Colonic mucosa (tissue), 4 donors: ENCODE data around the gene FDXACB1. TPM values are rescaled to one million over a fixed set of nuclear protein-coding genes. Genes with fewer than 3 reads are reported as not detected.

ENCODE experiments used
- DNase-seq: peaks from one replicate; pipeline ENCODE4 v3.0.0-alpha.2; 2020
- H3K27ac ChIP-seq: fragments of 200-600 bp; one replicate; pipeline ENCODE4 v1.8.0; 2021
- H3K27me3 ChIP-seq: fragments of 200-600 bp; one replicate; pipeline ENCODE4 v1.8.0; 2021
- H3K36me3 ChIP-seq: fragments of 200-600 bp; one replicate; pipeline ENCODE4 v1.8.0; 2021
- H3K4me1 ChIP-seq: fragments of 200-600 bp; one replicate; pipeline ENCODE4 v1.8.0; 2021; ENCODE audit warnings: mild to moderate bottlenecking
- H3K4me3 ChIP-seq: fragments of 200-600 bp; one replicate; pipeline ENCODE4 v1.8.0; 2021
- H3K9ac ChIP-seq, 2 donors: one replicate each; pipeline ENCODE4 v1.7.0; 2013; ENCODE audit warnings: control low read depth in 2 of 2, low read depth in 2 of 2, low read length in 2 of 2
- H3K9me3 ChIP-seq: fragments of 200-600 bp; one replicate; pipeline ENCODE4 v1.8.0; 2021
- intact Hi-C: fragments of 100-400 bp; cut with DNase I; formaldehyde crosslinking; loops from one replicate; pipeline ENCODE4 v1.14.1; 2022
- total RNA-seq, 2 donors: library from RNA; stranded (reverse); fragmentation: NEBNext Ultra II Directional in 1 of 2; extraction: Animal tissue kit (Norgen Biotek cat#: 25700) in 1 of 2; gene quantifications; one replicate each; pipeline ENCODE4 v1.2.1, GENCODE V29; 2021
- TF ChIP-seq, protein P1 (sequence below): fragments of 200-600 bp; IDR thresholded peaks from one replicate; pipeline ENCODE4 v1.8.0; 2022; ENCODE audit warnings: antibody characterized with exemption, mild to moderate bottlenecking
- donor health status: healthy.
- donor health status: DM: no; HTN: no; CAD: no.
- donor health status: DM: no; HTN: no; CAD: no.

FDXACB1 gene
- total RNA-seq, 2 donors from 2014 or later = 1.6 to 2.1 TPM

DNA sequence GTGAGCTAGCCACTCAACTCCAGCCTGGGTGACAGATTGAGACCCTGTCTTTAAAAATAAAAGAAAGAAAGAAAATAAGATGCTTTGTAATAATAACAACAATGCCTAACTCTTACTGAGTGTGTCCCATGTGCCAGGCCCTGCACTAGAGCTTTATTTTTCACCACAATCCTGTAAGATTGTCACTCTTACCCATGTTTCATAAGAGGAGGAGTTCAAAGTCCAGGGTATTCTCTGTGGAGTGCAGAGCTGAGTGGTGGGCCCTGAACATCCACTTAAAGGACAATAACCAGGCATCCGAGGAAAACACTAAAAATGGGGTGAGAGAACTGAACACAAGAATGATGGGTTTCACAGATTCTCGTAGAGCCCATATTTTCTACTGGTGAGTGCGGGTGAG is 38.8 kb upstream of the FDXACB1 start:
- no peaks in the 10 kb centered on the region for H3K9me3 ChIP-seq
- H3K4me3 ChIP-seq = no peak overlapping the region
- no peaks in the 10 kb centered on the region for H3K36me3 ChIP-seq
- TF ChIP-seq, protein P1, sequence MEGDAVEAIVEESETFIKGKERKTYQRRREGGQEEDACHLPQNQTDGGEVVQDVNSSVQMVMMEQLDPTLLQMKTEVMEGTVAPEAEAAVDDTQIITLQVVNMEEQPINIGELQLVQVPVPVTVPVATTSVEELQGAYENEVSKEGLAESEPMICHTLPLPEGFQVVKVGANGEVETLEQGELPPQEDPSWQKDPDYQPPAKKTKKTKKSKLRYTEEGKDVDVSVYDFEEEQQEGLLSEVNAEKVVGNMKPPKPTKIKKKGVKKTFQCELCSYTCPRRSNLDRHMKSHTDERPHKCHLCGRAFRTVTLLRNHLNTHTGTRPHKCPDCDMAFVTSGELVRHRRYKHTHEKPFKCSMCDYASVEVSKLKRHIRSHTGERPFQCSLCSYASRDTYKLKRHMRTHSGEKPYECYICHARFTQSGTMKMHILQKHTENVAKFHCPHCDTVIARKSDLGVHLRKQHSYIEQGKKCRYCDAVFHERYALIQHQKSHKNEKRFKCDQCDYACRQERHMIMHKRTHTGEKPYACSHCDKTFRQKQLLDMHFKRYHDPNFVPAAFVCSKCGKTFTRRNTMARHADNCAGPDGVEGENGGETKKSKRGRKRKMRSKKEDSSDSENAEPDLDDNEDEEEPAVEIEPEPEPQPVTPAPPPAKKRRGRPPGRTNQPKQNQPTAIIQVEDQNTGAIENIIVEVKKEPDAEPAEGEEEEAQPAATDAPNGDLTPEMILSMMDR = no peak
- H3K27ac ChIP-seq = peak overlapping the region; percentile 89
- intact Hi-C loops = no loop called here
- peaks cover 3% of the 10 kb centered on the region for H3K4me1 ChIP-seq
- no peaks in the 10 kb centered on the region for H3K27me3 ChIP-seq
- H3K9ac ChIP-seq = no peak overlapping the region
- no peak for DNase-seq

DNA sequence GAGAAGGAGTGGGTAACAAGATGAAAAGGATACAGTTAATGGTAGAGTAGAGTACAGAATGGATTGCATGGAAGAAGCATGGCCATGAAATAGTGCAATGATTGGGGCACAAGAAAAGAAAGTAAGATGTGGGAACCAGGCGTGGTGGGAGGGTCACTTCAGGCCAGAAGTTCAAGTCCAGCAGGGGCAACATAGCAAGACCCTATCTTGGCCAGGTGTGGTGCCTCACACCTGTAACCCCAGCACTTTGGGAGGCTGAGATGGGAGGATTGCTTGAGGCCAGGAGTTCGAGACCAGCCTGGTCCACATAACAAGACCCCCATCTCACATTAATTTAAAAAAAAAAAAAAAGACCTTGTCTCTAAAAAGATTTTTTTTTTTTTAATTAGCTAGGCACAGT is 38.3 kb upstream of the FDXACB1 start:
- Histone ChIP-seq H3K9me3 (no peaks in the 10 kb centered on the region), H3K27ac (no peak overlapping the region), H3K9ac (no peak overlapping the region), H3K4me1 (peaks cover 3% of the 10 kb centered on the region), H3K4me3 (no peak overlapping the region), H3K27me3 (no peaks in the 10 kb centered on the region), H3K36me3 (no peaks in the 10 kb centered on the region)
- TF ChIP-seq, protein P1 = no peak
- DNase-seq = no peak
- intact Hi-C loops = no loop called here

DNA sequence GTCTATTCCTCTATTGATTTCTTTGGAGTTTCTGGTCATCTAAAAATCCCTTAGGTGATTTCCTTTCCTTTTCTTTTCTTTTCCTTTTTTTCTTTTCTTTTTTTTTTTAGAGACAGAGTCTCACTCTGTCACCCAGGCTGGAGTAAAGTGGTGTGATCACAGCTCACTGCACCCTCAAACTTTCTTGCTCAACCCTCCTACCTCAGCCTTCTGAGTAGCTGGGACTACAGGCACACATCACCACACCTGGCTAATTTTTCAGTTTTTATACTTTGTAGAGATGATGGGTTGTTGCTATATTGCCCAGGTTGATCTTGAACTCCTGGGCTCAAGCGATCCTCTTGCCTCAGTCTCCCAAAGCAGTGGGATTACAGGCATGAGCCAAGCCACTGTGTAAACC is 37.8 kb upstream of the FDXACB1 start:
- Histone ChIP-seq H3K36me3 (no peaks in the 10 kb centered on the region), H3K9me3 (no peaks in the 10 kb centered on the region), H3K9ac (no peak overlapping the region), H3K4me3 (no peak overlapping the region), H3K27ac (no peak overlapping the region), H3K4me1 (peaks cover 3% of the 10 kb centered on the region), H3K27me3 (no peaks in the 10 kb centered on the region)
- intact Hi-C loops = no loop called here
- no peak for DNase-seq
- TF ChIP-seq, protein P1 = no peak

DNA sequence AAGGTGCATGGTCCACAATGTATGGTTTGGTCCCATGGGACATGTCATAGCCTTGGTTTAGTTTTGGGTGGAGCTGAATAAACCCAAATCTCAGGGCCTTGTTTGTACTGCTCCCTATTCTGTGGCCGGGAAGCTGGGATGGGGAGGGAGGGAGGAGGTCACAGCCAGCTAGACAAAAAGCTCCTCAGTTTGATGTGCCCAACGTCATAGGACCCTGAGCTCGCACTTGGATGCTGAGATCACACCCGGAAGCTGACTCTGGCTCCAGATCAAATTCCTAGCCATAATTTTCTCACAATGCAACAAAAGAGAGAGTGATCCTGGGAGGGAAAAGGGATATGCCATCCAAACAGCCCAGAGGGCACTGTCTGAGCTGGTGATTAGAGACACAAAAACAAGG is 35.0 kb upstream of the FDXACB1 start:
- DNase-seq = no peak

DNA sequence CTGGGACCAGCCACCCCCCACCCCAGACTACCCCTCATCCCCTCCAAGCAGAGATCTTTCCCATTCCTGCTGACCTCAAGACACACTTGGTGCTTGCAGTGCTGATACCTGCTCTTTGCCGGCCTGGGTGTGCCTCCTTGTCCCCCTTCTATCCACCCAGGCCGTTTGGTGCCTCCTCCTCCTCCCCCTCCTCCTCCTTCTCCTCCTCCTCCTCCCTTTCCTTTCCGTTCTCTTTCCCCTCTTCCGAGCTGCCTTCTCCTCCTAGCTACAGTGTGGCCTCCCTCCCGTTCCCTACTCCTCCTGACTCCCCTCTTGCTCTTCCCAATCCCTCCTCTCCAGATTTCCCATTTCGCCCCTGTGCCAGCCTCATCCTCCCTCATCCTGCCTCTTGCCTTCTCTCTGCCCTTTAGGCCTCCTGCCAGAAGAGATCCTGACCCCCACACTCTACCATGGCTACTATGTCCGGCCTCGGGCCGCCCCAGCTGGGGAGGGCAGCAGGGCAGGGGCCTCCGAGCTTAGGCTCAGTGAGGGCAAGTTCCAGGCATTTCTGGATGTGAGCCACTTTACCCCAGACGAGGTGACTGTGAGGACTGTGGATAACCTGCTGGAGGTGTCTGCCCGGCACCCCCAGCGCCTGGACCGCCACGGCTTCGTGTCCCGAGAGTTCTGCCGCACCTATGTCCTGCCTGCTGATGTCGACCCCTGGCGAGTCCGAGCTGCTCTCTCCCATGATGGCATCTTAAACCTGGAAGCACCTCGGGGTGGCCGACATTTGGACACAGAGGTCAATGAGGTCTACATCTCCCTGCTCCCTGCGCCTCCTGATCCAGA is 34.3 kb upstream of the FDXACB1 start:
- H3K9ac ChIP-seq = peak overlapping the region; percentile 61 to 68
- TF ChIP-seq, protein P1 = no peak
- no peaks in the 10 kb centered on the region for H3K36me3 ChIP-seq
- H3K4me1 ChIP-seq = no peaks in the 10 kb centered on the region
- H3K4me3 ChIP-seq = peak overlapping the region; percentile 19
- no peaks in the 10 kb centered on the region for H3K9me3 ChIP-seq
- DNase-seq = no peak
- intact Hi-C loops = no loop called here
- peak overlapping the region; percentile 75 for H3K27ac ChIP-seq
- H3K27me3 ChIP-seq = no peaks in the 10 kb centered on the region

More for the DNA sequence above, 35.0 kb upstream of the FDXACB1 start:
- TF ChIP-seq, protein P1 = no peak
- intact Hi-C loops = no loop called here
- H3K4me3 ChIP-seq = peak overlapping the region; percentile 19
- peak overlapping the region; percentile 75 for H3K27ac ChIP-seq
- H3K4me1 ChIP-seq = peaks cover 3% of the 10 kb centered on the region
- H3K36me3 ChIP-seq = no peaks in the 10 kb centered on the region
- no peaks in the 10 kb centered on the region for H3K9me3 ChIP-seq
- H3K27me3 ChIP-seq = no peaks in the 10 kb centered on the region
- H3K9ac ChIP-seq = peak overlapping the region; percentile 61 to 68
